HepG2 (cell line): ENCODE results near the gene PFN1. TPM values are rescaled to one million over a fixed set of nuclear protein-coding genes. Genes with fewer than 3 reads are reported as not detected.

Experiments
- AGO2 ChIP-seq: fragments of 200-400 bp; formaldehyde crosslinking; optimal IDR thresholded peaks from 2 replicates; pipeline ENCODE3; 2017; ENCODE audit warnings: mild to moderate bottlenecking, low read depth, low read length, moderate library complexity
- CREB1 ChIP-seq, 2 experiments: fragments of 450-650 bp in 1 of 2; IDR thresholded peaks; 2 replicates each; pipeline ENCODE4 v1.6.1; 2016 to 2017; ENCODE audit warnings: control low read depth in 1 of 2, mild to moderate bottlenecking in 1 of 2, missing compliant biosample characterization in 1 of 2, missing genetic modification characterization in 1 of 2
- FOSL2 ChIP-seq: sonication (generic); formaldehyde crosslinking; IDR thresholded peaks from 2 replicates; pipeline ENCODE4 v1.4.0; 2020; ENCODE audit warnings: missing genetic modification reagents
- GATA4 ChIP-seq: sonication (generic); IDR thresholded peaks from 2 replicates; pipeline ENCODE4 v1.6.1; 2016; ENCODE audit warnings: antibody characterized with exemption, low read depth, borderline replicate concordance
- HIC2 ChIP-seq: sonication (generic); formaldehyde crosslinking; IDR thresholded peaks from 2 replicates; pipeline ENCODE4 v1.9.0; 2022; ENCODE audit warnings: low read depth, missing genetic modification reagents
- IRF1 ChIP-seq: sonication (generic); formaldehyde crosslinking; IDR thresholded peaks from 2 replicates; pipeline ENCODE4 v1.4.0; 2020; ENCODE audit warnings: low read depth, mild to moderate bottlenecking, missing genetic modification reagents
- NFIB ChIP-seq: sonication (generic); formaldehyde crosslinking; IDR thresholded peaks from 2 replicates; pipeline ENCODE4 v1.9.0; 2021; ENCODE audit warnings: missing genetic modification reagents, mild to moderate bottlenecking, borderline replicate concordance
- NR2C2 ChIP-seq: sonication (generic); formaldehyde crosslinking; IDR thresholded peaks from 2 replicates; pipeline ENCODE4 v1.4.0; 2020; ENCODE audit warnings: missing genetic modification reagents, mild to moderate bottlenecking, moderate library complexity, borderline replicate concordance
- PATZ1 ChIP-seq: sonication (generic); formaldehyde crosslinking; IDR thresholded peaks from 2 replicates; pipeline ENCODE4 v1.4.0; 2020; ENCODE audit warnings: missing genetic modification reagents
- PITX1 ChIP-seq: sonication (generic); formaldehyde crosslinking; IDR thresholded peaks from 2 replicates; pipeline ENCODE4 v1.5.1; 2020; ENCODE audit warnings: mild to moderate bottlenecking, missing genetic modification reagents
- POLR2AphosphoS5 ChIP-seq: IDR thresholded peaks from 2 replicates; pipeline ENCODE4 v1.6.1; 2012; ENCODE audit warnings: low read depth, low read length
- RCOR2 ChIP-seq: IDR thresholded peaks from 2 replicates; pipeline ENCODE4 v1.6.1; 2016; ENCODE audit warnings: missing biosample characterization, missing genetic modification reagents
- REPIN1 ChIP-seq: sonication (generic); formaldehyde crosslinking; IDR thresholded peaks from 2 replicates; pipeline ENCODE4 v1.8.0; 2022; ENCODE audit warnings: missing genetic modification reagents, low read depth, mild to moderate bottlenecking, borderline replicate concordance
- SALL2 ChIP-seq: sonication (generic); formaldehyde crosslinking; IDR thresholded peaks from 2 replicates; pipeline ENCODE4 v1.8.1; 2023; ENCODE audit warnings: mild to moderate bottlenecking, missing genetic modification reagents, inconsistent platforms
- SMARCC2 ChIP-seq: fragments of 450-650 bp; IDR thresholded peaks from 2 replicates; pipeline ENCODE4 v1.6.1; 2017; ENCODE audit warnings: antibody characterized with exemption, mild to moderate bottlenecking
- TARDBP ChIP-seq: sonication (generic); formaldehyde crosslinking; IDR thresholded peaks from 2 replicates; pipeline ENCODE4 v1.8.0; 2022; ENCODE audit warnings: mild to moderate bottlenecking, missing genetic modification reagents
- ZC3H13 ChIP-seq: sonication (generic); formaldehyde crosslinking; IDR thresholded peaks from 2 replicates; pipeline ENCODE4 v1.8.1; 2023; ENCODE audit warnings: mild to moderate bottlenecking, missing genetic modification reagents, moderate library complexity
- ZMAT3 ChIP-seq: sonication (generic); formaldehyde crosslinking; conservative IDR thresholded peaks from 2 replicates; pipeline ENCODE4 v1.7.0; 2021; ENCODE audit warnings: missing genetic modification reagents
- ZNF260 ChIP-seq: sonication (generic); formaldehyde crosslinking; IDR thresholded peaks from 2 replicates; pipeline ENCODE4 v1.4.0; 2020; ENCODE audit warnings: missing genetic modification reagents, low read depth, mild to moderate bottlenecking, borderline replicate concordance
- ZNF264 ChIP-seq: sonication (generic); formaldehyde crosslinking; IDR thresholded peaks from 2 replicates; pipeline ENCODE4 v1.4.0; 2020; ENCODE audit warnings: missing genetic modification reagents
- ZNF331 ChIP-seq: sonication (generic); formaldehyde crosslinking; IDR thresholded peaks from 2 replicates; pipeline ENCODE4 v1.4.0; 2020; ENCODE audit warnings: missing genetic modification reagents
- ZNF775 ChIP-seq: sonication (generic); formaldehyde crosslinking; IDR thresholded peaks from 2 replicates; pipeline ENCODE4 v1.4.0; 2020; ENCODE audit warnings: missing genetic modification reagents, mild to moderate bottlenecking, moderate library complexity, borderline replicate concordance
- ZNF780A ChIP-seq: sonication (generic); formaldehyde crosslinking; IDR thresholded peaks from 2 replicates; pipeline ENCODE4 v1.8.0; 2022; ENCODE audit warnings: mild to moderate bottlenecking, missing genetic modification reagents, moderate library complexity
- ZSCAN25 ChIP-seq: sonication (generic); formaldehyde crosslinking; IDR thresholded peaks from 2 replicates; pipeline ENCODE4 v1.8.0; 2022; ENCODE audit warnings: mild to moderate bottlenecking, missing genetic modification reagents
- polyA plus RNA-seq, 8 experiments: library from polyadenylated mRNA; depleted of rRNA in 3 of 8; stranded (reverse) in 7 of 8; unstranded in 1 of 8; fragments of >200 nt; fragmentation: Illumina TruSeq in 4 of 8; extraction: Trizol in 4 of 8; gene quantifications; 2 replicates each; pipeline versions ENCODE4 v1.2.1 to v1.2.3, GENCODE V29; 2011 to 2016; ENCODE audit warnings: low read depth in 4 of 8, missing spikeins in 1 of 8, mixed read lengths in 1 of 8; ENCODE audit not compliant: insufficient read depth in 1 of 8
- total RNA-seq, 5 experiments: library from RNA; depleted of rRNA; stranded (reverse); fragments of >200 nt; fragmentation: Illumina TruSeq; extraction: Trizol; gene quantifications; 2 replicates each; pipeline ENCODE4 v1.2.3, GENCODE V29; 2016; ENCODE audit warnings: low read depth in 1 of 5

Gene PFN1
- total and polyA plus RNA-seq, 2 of the 13 experiments (the other 11 are each of a cell fraction or from before 2014, with no cell fraction given): 494 to 613 TPM

GRCh38 chr17:4950746-4951204, 2.4 kb upstream of the PFN1 start, which contains the start of gene ENO3 (continued):
- TF ChIP-seq SMARCC2 (no peak), AGO2 (no peak), HIC2 (CRISPR knock-in tag) (peak; percentile 93), GATA4 (0 out of 2 replicates have a peak, but pooled peaks have one; percentile 30), SALL2 (CRISPR knock-in tag) (peak; percentile 19; the same call in 1 of the 2 replicates), ZNF775 (CRISPR knock-in tag) (peak; percentile 51; the same call in 1 of the 2 replicates), IRF1 (CRISPR knock-in tag) (0 out of 2 replicates have a peak, but pooled peaks have one; percentile 11), ZNF260 (CRISPR knock-in tag) (no peak), PATZ1 (CRISPR knock-in tag) (peak; percentile 95), ZC3H13 (CRISPR knock-in tag) (0 out of 2 replicates have a peak, but pooled peaks have one; percentile 38), ZNF331 (CRISPR knock-in tag) (0 out of 2 replicates have a peak, but pooled peaks have one; percentile 43), NFIB (CRISPR knock-in tag) (no peak), FOSL2 (peak; percentile 25), PITX1 (peak; percentile 74; the same call in 1 of the 2 replicates), RCOR2 (no peak), ZSCAN25 (peak; percentile 86; the same call in 1 of the 2 replicates), ZNF264 (no peak), ZMAT3 (peak; percentile 65; the same call in 1 of the 2 replicates), ZNF780A (CRISPR knock-in tag) (no peak), REPIN1 (peak; percentile 30; the same call in 1 of the 2 replicates), TARDBP (CRISPR knock-in tag) (0 out of 2 replicates have a peak, but pooled peaks have one; percentile 17), POLR2AphosphoS5 (peak; percentile 79), CREB1 (IDR thresholded peaks at IDR 0.05) (no peak), CREB1 (CRISPR knock-in tag; IDR thresholded peaks at IDR 0.05) (peak; percentile 28; the same call in 1 of the 2 replicates), NR2C2 (peak; percentile 67; the same call in 1 of the 2 replicates)
